Measurements from ENCODE around the gene ARID2.

Gene ARID2

GRCh38 chr12:45928309-45928708 lies 198.8 kb downstream of the ARID2 start:
- Histone ChIP-seq H3K27me3 (ENCODE audit: control insufficient read depth, insufficient read depth, low read length) (no peaks in the 10 kb centered on the region), H3K4me1 (ENCODE audit: control insufficient read depth, insufficient read depth, low read length) (no peaks in the 10 kb centered on the region), H3K9me3 (ENCODE audit: control insufficient read depth, insufficient read depth, low read length) (no peaks in the 10 kb centered on the region), H3K9ac (ENCODE audit: low read depth, low read length) (no peak overlapping the region), H3K27ac (ENCODE audit: low read depth, low read length) (no peak overlapping the region), H3K4me3 (ENCODE audit: low read depth, low read length) (no peak overlapping the region), H3K36me3 (ENCODE audit: control insufficient read depth, insufficient read depth, low read length) (peaks cover 90% of the 10 kb centered on the region)

GRCh38 chr12:45930369-45930768 lies 200.9 kb downstream of the ARID2 start:
- no peaks in the 10 kb centered on the region for H3K27me3 ChIP-seq (ENCODE audit: control insufficient read depth, insufficient read depth, low read length)
- no peak overlapping the region for H3K4me3 ChIP-seq (ENCODE audit: low read depth, low read length)
- peaks cover 4% of the 10 kb centered on the region; the same call in 1 of the 2 replicates for H3K4me1 ChIP-seq (ENCODE audit: control insufficient read depth, insufficient read depth, low read length)
- no peaks in the 10 kb centered on the region for H3K9me3 ChIP-seq (ENCODE audit: control insufficient read depth, insufficient read depth, low read length)
- no peak overlapping the region for H3K27ac ChIP-seq (ENCODE audit: low read depth, low read length)
- no peak overlapping the region for H3K9ac ChIP-seq (ENCODE audit: low read depth, low read length)
- H3K36me3 ChIP-seq (ENCODE audit: control insufficient read depth, insufficient read depth, low read length), result peaks cover 84% of the 10 kb centered on the region

GRCh38 chr12:45933504-45933903 lies 204.0 kb downstream of the ARID2 start:
- H3K4me1 ChIP-seq (ENCODE audit: control insufficient read depth, insufficient read depth, low read length), result peaks cover 8% of the 10 kb centered on the region; the same call in 1 of the 2 replicates
- H3K27ac ChIP-seq (ENCODE audit: low read depth, low read length), result no peak overlapping the region
- peaks cover 56% of the 10 kb centered on the region for H3K36me3 ChIP-seq (ENCODE audit: control insufficient read depth, insufficient read depth, low read length)
- no peaks in the 10 kb centered on the region for H3K9me3 ChIP-seq (ENCODE audit: control insufficient read depth, insufficient read depth, low read length)
- H3K27me3 ChIP-seq (ENCODE audit: control insufficient read depth, insufficient read depth, low read length), result no peaks in the 10 kb centered on the region
- H3K9ac ChIP-seq (ENCODE audit: low read depth, low read length), result no peak overlapping the region
- H3K4me3 ChIP-seq (ENCODE audit: low read depth, low read length), result no peak overlapping the region

GRCh38 chr12:45934956-45935355 lies 205.4 kb downstream of the ARID2 start:
- Histone ChIP-seq H3K4me1 (ENCODE audit: control insufficient read depth, insufficient read depth, low read length) (peaks cover 8% of the 10 kb centered on the region; the same call in 1 of the 2 replicates), H3K9ac (ENCODE audit: low read depth, low read length) (no peak overlapping the region), H3K27me3 (ENCODE audit: control insufficient read depth, insufficient read depth, low read length) (no peaks in the 10 kb centered on the region), H3K36me3 (ENCODE audit: control insufficient read depth, insufficient read depth, low read length) (peaks cover 41% of the 10 kb centered on the region), H3K27ac (ENCODE audit: low read depth, low read length) (no peak overlapping the region), H3K9me3 (ENCODE audit: control insufficient read depth, insufficient read depth, low read length) (no peaks in the 10 kb centered on the region), H3K4me3 (ENCODE audit: low read depth, low read length) (no peak overlapping the region)

GRCh38 chr12:45938566-45938965 lies 209.1 kb downstream of the ARID2 start:
- H3K4me3 ChIP-seq (ENCODE audit: low read depth, low read length), result no peak overlapping the region
- no peaks in the 10 kb centered on the region for H3K27me3 ChIP-seq (ENCODE audit: control insufficient read depth, insufficient read depth, low read length)
- peaks cover 8% of the 10 kb centered on the region; the same call in 1 of the 2 replicates for H3K4me1 ChIP-seq (ENCODE audit: control insufficient read depth, insufficient read depth, low read length)
- H3K36me3 ChIP-seq (ENCODE audit: control insufficient read depth, insufficient read depth, low read length), result peaks cover 32% of the 10 kb centered on the region
- no peak overlapping the region for H3K27ac ChIP-seq (ENCODE audit: low read depth, low read length)
- no peaks in the 10 kb centered on the region for H3K9me3 ChIP-seq (ENCODE audit: control insufficient read depth, insufficient read depth, low read length)
- no peak overlapping the region for H3K9ac ChIP-seq (ENCODE audit: low read depth, low read length)

- H3K9me3 ChIP-seq (ENCODE audit: control insufficient read depth, insufficient read depth, low read length), result no peaks in the 10 kb centered on the region
- H3K4me1 ChIP-seq (ENCODE audit: control insufficient read depth, insufficient read depth, low read length), result peaks cover 8% of the 10 kb centered on the region; the same call in 1 of the 2 replicates
- H3K27me3 ChIP-seq (ENCODE audit: control insufficient read depth, insufficient read depth, low read length), result no peaks in the 10 kb centered on the region
- H3K27ac ChIP-seq (ENCODE audit: low read depth, low read length), result no peak overlapping the region
- peaks cover 31% of the 10 kb centered on the region for H3K36me3 ChIP-seq (ENCODE audit: control insufficient read depth, insufficient read depth, low read length)
- no peak overlapping the region for H3K4me3 ChIP-seq (ENCODE audit: low read depth, low read length)
- H3K9ac ChIP-seq (ENCODE audit: low read depth, low read length), result no peak overlapping the region
These were observed 210.3 kb downstream of the ARID2 start for GRCh38 chr12:45939759-45940158.

GRCh38 chr12:45944771-45945170 lies 215.3 kb downstream of the ARID2 start:
- H3K27me3 ChIP-seq (ENCODE audit: control insufficient read depth, insufficient read depth, low read length), result no peaks in the 10 kb centered on the region
- H3K9ac ChIP-seq (ENCODE audit: low read depth, low read length), result no peak overlapping the region
- H3K4me1 ChIP-seq (ENCODE audit: control insufficient read depth, insufficient read depth, low read length), result no peaks in the 10 kb centered on the region
- H3K9me3 ChIP-seq (ENCODE audit: control insufficient read depth, insufficient read depth, low read length), result no peaks in the 10 kb centered on the region
- peaks cover 69% of the 10 kb centered on the region for H3K36me3 ChIP-seq (ENCODE audit: control insufficient read depth, insufficient read depth, low read length)
- H3K4me3 ChIP-seq (ENCODE audit: low read depth, low read length), result no peak overlapping the region
- no peak overlapping the region for H3K27ac ChIP-seq (ENCODE audit: low read depth, low read length)

GRCh38 chr12:45946435-45946834 lies 216.9 kb downstream of the ARID2 start:
- no peaks in the 10 kb centered on the region for H3K4me1 ChIP-seq (ENCODE audit: control insufficient read depth, insufficient read depth, low read length)
- no peak overlapping the region for H3K4me3 ChIP-seq (ENCODE audit: low read depth, low read length)
- peaks cover 60% of the 10 kb centered on the region for H3K36me3 ChIP-seq (ENCODE audit: control insufficient read depth, insufficient read depth, low read length)
- no peak overlapping the region for H3K27ac ChIP-seq (ENCODE audit: low read depth, low read length)
- no peaks in the 10 kb centered on the region for H3K27me3 ChIP-seq (ENCODE audit: control insufficient read depth, insufficient read depth, low read length)
- no peaks in the 10 kb centered on the region for H3K9me3 ChIP-seq (ENCODE audit: control insufficient read depth, insufficient read depth, low read length)
- no peak overlapping the region for H3K9ac ChIP-seq (ENCODE audit: low read depth, low read length)

- Histone ChIP-seq H3K36me3 (ENCODE audit: control insufficient read depth, insufficient read depth, low read length) (peaks cover 43% of the 10 kb centered on the region), H3K4me3 (ENCODE audit: low read depth, low read length) (no peak overlapping the region), H3K9me3 (ENCODE audit: control insufficient read depth, insufficient read depth, low read length) (no peaks in the 10 kb centered on the region), H3K4me1 (ENCODE audit: control insufficient read depth, insufficient read depth, low read length) (no peaks in the 10 kb centered on the region), H3K27ac (ENCODE audit: low read depth, low read length) (no peak overlapping the region), H3K9ac (ENCODE audit: low read depth, low read length) (no peak overlapping the region), H3K27me3 (ENCODE audit: control insufficient read depth, insufficient read depth, low read length) (no peaks in the 10 kb centered on the region)
These were observed 219.0 kb downstream of the ARID2 start for GRCh38 chr12:45948546-45948945.
